Measurements from ENCODE around the gene TAF15. TPM values are rescaled to one million over a fixed set of nuclear protein-coding genes. Genes with fewer than 3 reads are reported as not detected.

The TAF15 gene
- total and polyA plus RNA-seq, 2 of the 13 experiments (the other 11 are each of a cell fraction or from before 2014, with no cell fraction given), result 25.2 to 26.5 TPM

- TF ChIP-seq, protein P1, sequence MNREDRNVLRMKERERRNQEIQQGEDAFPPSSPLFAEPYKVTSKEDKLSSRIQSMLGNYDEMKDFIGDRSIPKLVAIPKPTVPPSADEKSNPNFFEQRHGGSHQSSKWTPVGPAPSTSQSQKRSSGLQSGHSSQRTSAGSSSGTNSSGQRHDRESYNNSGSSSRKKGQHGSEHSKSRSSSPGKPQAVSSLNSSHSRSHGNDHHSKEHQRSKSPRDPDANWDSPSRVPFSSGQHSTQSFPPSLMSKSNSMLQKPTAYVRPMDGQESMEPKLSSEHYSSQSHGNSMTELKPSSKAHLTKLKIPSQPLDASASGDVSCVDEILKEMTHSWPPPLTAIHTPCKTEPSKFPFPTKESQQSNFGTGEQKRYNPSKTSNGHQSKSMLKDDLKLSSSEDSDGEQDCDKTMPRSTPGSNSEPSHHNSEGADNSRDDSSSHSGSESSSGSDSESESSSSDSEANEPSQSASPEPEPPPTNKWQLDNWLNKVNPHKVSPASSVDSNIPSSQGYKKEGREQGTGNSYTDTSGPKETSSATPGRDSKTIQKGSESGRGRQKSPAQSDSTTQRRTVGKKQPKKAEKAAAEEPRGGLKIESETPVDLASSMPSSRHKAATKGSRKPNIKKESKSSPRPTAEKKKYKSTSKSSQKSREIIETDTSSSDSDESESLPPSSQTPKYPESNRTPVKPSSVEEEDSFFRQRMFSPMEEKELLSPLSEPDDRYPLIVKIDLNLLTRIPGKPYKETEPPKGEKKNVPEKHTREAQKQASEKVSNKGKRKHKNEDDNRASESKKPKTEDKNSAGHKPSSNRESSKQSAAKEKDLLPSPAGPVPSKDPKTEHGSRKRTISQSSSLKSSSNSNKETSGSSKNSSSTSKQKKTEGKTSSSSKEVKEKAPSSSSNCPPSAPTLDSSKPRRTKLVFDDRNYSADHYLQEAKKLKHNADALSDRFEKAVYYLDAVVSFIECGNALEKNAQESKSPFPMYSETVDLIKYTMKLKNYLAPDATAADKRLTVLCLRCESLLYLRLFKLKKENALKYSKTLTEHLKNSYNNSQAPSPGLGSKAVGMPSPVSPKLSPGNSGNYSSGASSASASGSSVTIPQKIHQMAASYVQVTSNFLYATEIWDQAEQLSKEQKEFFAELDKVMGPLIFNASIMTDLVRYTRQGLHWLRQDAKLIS (CRISPR knock-in tag; IDR thresholded peaks at IDR 0.05), result no peak
- no peak for TF ChIP-seq ZNF510 (CRISPR knock-in tag; IDR thresholded peaks at IDR 0.05; ENCODE audit: low read depth)
- TF ChIP-seq, protein P2, sequence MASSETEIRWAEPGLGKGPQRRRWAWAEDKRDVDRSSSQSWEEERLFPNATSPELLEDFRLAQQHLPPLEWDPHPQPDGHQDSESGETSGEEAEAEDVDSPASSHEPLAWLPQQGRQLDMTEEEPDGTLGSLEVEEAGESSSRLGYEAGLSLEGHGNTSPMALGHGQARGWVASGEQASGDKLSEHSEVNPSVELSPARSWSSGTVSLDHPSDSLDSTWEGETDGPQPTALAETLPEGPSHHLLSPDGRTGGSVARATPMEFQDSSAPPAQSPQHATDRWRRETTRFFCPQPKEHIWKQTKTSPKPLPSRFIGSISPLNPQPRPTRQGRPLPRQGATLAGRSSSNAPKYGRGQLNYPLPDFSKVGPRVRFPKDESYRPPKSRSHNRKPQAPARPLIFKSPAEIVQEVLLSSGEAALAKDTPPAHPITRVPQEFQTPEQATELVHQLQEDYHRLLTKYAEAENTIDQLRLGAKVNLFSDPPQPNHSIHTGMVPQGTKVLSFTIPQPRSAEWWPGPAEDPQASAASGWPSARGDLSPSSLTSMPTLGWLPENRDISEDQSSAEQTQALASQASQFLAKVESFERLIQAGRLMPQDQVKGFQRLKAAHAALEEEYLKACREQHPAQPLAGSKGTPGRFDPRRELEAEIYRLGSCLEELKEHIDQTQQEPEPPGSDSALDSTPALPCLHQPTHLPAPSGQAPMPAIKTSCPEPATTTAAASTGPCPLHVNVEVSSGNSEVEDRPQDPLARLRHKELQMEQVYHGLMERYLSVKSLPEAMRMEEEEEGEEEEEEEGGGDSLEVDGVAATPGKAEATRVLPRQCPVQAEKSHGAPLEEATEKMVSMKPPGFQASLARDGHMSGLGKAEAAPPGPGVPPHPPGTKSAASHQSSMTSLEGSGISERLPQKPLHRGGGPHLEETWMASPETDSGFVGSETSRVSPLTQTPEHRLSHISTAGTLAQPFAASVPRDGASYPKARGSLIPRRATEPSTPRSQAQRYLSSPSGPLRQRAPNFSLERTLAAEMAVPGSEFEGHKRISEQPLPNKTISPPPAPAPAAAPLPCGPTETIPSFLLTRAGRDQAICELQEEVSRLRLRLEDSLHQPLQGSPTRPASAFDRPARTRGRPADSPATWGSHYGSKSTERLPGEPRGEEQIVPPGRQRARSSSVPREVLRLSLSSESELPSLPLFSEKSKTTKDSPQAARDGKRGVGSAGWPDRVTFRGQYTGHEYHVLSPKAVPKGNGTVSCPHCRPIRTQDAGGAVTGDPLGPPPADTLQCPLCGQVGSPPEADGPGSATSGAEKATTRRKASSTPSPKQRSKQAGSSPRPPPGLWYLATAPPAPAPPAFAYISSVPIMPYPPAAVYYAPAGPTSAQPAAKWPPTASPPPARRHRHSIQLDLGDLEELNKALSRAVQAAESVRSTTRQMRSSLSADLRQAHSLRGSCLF (CRISPR knock-in tag; IDR thresholded peaks at IDR 0.05; ENCODE audit: borderline replicate concordance), result no peak
- TF ChIP-seq ATF6 (CRISPR knock-in tag; conservative IDR thresholded peaks at IDR 0.05), result no peak
- TF ChIP-seq CERS6 (CRISPR knock-in tag; IDR thresholded peaks at IDR 0.05), result no peak
- TF ChIP-seq GPBP1L1 (CRISPR knock-in tag; IDR thresholded peaks at IDR 0.05), result no peak
- TF ChIP-seq KDM6A (CRISPR knock-in tag; IDR thresholded peaks at IDR 0.05; ENCODE audit: low read depth), result no peak
- TF ChIP-seq MED1 (CRISPR knock-in tag; IDR thresholded peaks at IDR 0.05), result no peak
- no peak for TF ChIP-seq SRSF9 (IDR thresholded peaks at IDR 0.05; ENCODE audit: borderline replicate concordance, insufficient read depth, low read depth, low read length, poor library complexity, severe bottlenecking)
- TF ChIP-seq ZSCAN5A (CRISPR knock-in tag; IDR thresholded peaks at IDR 0.05; ENCODE audit: borderline replicate concordance), result no peak
- TF ChIP-seq ZNF230 (CRISPR knock-in tag; IDR thresholded peaks at IDR 0.05), result no peak
- TF ChIP-seq ISL2 (CRISPR knock-in tag; IDR thresholded peaks at IDR 0.05), result no peak
- TF ChIP-seq KMT2A (CRISPR knock-in tag; IDR thresholded peaks at IDR 0.05), result no peak
- TF ChIP-seq MXI1 (IDR thresholded peaks at IDR 0.05; ENCODE audit: borderline replicate concordance, low read depth, low read length), result no peak
- no peak for TF ChIP-seq ZNF605 (CRISPR knock-in tag; IDR thresholded peaks at IDR 0.05)
These were observed 4.6 kb upstream of the TAF15 start (continued) for GRCh38 chr17:35804658-35805192.

All from HepG2 (cell line).